OCI-LY1 (cell line): ENCODE results near the gene UNC5B.

Source experiments
- H2AFZ ChIP-seq: fragments of 200-600 bp; sonication (generic), shearing (Covaris generic); 2 replicates; pipeline ENCODE4 v1.6.0; 2014; ENCODE audit warnings: antibody characterized with exemption, mild to moderate bottlenecking, low read length
- H3F3A ChIP-seq: fragments of 200-600 bp; sonication (generic), shearing (Covaris generic); 2 replicates; pipeline ENCODE4 v1.6.0; 2014; ENCODE audit warnings: mild to moderate bottlenecking, antibody characterized with exemption, low read length, moderate library complexity; ENCODE audit not compliant: insufficient read depth
- H3K27ac ChIP-seq: fragments of 200-600 bp; sonication (generic); 2 replicates; pipeline ENCODE4 v1.5.1; 2014; ENCODE audit warnings: low read length, mixed run types, mild to moderate bottlenecking, low read depth; ENCODE audit not compliant: poor library complexity, severe bottlenecking
- H3K27me3 ChIP-seq: fragments of 200-600 bp; sonication (generic); 2 replicates; pipeline ENCODE4 v1.6.0; 2014; ENCODE audit warnings: antibody characterized with exemption, mild to moderate bottlenecking, low read length, moderate library complexity; ENCODE audit not compliant: insufficient read depth
- H3K36me3 ChIP-seq: fragments of 200-600 bp; sonication (generic); 2 replicates; pipeline ENCODE4 v1.6.1; 2014; ENCODE audit warnings: mild to moderate bottlenecking, antibody characterized with exemption, low read length, moderate library complexity, mixed read lengths; ENCODE audit not compliant: insufficient read depth
- H3K4me1 ChIP-seq: fragments of 200-600 bp; sonication (generic); 2 replicates; pipeline ENCODE4 v1.5.1; 2014; ENCODE audit warnings: mild to moderate bottlenecking, low read length, moderate library complexity; ENCODE audit not compliant: insufficient read depth, severe bottlenecking
- H3K4me2 ChIP-seq: fragments of 200-600 bp; sonication (generic), shearing (Covaris generic); 2 replicates; pipeline ENCODE4 v1.6.1; 2014; ENCODE audit warnings: low read length
- H3K4me3 ChIP-seq: fragments of 200-600 bp; sonication (generic); 2 replicates; pipeline ENCODE4 v1.5.1; 2014; ENCODE audit warnings: low read length, low read depth, mild to moderate bottlenecking, mixed read lengths; ENCODE audit not compliant: poor library complexity, severe bottlenecking
- H3K79me2 ChIP-seq: fragments of 200-600 bp; shearing (Covaris generic); 2 replicates; pipeline ENCODE4 v1.6.1; 2016; ENCODE audit warnings: mixed run types, low read length, mixed read lengths; ENCODE audit not compliant: insufficient read depth
- H3K9ac ChIP-seq: fragments of 200-600 bp; sonication (generic), shearing (Covaris generic); 2 replicates; pipeline ENCODE4 v1.6.1; 2014; ENCODE audit warnings: mild to moderate bottlenecking, low read length, mixed read lengths
- H3K9me2 ChIP-seq: fragments of 200-600 bp; sonication (generic), shearing (Covaris generic); 2 replicates; pipeline ENCODE4 v1.6.1; 2014; ENCODE audit warnings: low read depth, mild to moderate bottlenecking, low read length, mixed read lengths
- H3K9me3 ChIP-seq: fragments of 200-600 bp; shearing (Covaris generic); 2 replicates; pipeline ENCODE4 v1.6.1; 2014; ENCODE audit warnings: low read length, mixed read lengths
- H4K20me1 ChIP-seq: fragments of 200-600 bp; sonication (generic), shearing (Covaris generic); 2 replicates; pipeline ENCODE4 v1.6.0; 2016; ENCODE audit warnings: mild to moderate bottlenecking, low read length; ENCODE audit not compliant: insufficient read depth
- EZH2 ChIP-seq: fragments of 200-600 bp; sonication (generic), shearing (Covaris generic); IDR thresholded peaks from 2 replicates; pipeline ENCODE4 v1.8.0; 2017; ENCODE audit warnings: borderline replicate concordance, mixed run types, mild to moderate bottlenecking, antibody characterized with exemption, low read length, moderate library complexity, mixed read lengths
- TF ChIP-seq, protein P1 (sequence below): fragments of 200-600 bp; sonication (generic), shearing (Covaris generic); IDR thresholded peaks from 2 replicates; pipeline ENCODE4 v1.5.1; 2017; ENCODE audit warnings: mild to moderate bottlenecking, antibody characterized with exemption, low read length, moderate library complexity, mixed read lengths

UNC5B gene

DNA sequence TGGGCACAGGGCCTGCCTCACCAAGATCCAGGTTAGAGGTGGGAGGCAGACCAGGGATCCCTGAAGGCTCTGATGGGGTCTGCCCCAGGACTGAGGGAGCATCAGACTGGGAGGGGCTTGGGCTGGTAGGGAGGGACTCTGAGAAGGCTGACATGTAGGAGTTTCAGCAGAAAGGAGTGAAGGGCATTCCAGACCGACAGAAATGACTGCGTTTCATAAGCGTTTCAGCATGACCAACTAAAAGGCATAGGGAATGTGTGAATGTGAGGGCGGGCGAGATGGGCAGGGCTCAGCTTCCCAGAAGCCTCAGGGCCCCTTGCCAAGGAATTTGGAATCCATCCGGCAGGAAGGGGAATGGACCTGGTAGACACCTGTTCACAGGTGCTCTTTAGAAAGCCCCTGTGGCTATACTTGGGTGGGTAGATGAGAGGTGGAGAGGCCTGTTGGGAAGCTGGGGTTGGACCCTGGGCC, 81.8 kb downstream of the UNC5B start:
- Histone ChIP-seq H2AFZ (no peak overlapping the region), H4K20me1 (no peaks in the 10 kb centered on the region), H3K9me2 (no peaks in the 10 kb centered on the region), H3K4me3 (no peak overlapping the region), H3K27ac (no peak overlapping the region), H3K9me3 (no peaks in the 10 kb centered on the region), H3K36me3 (no peaks in the 10 kb centered on the region), H3K79me2 (no peaks in the 10 kb centered on the region), H3K4me2 (no peak overlapping the region), H3K27me3 (no peaks in the 10 kb centered on the region), H3K4me1 (no peaks in the 10 kb centered on the region), H3F3A (no peaks in the 10 kb centered on the region), H3K9ac (no peak overlapping the region)
- TF ChIP-seq EZH2, result no peak
- TF ChIP-seq, protein P1, sequence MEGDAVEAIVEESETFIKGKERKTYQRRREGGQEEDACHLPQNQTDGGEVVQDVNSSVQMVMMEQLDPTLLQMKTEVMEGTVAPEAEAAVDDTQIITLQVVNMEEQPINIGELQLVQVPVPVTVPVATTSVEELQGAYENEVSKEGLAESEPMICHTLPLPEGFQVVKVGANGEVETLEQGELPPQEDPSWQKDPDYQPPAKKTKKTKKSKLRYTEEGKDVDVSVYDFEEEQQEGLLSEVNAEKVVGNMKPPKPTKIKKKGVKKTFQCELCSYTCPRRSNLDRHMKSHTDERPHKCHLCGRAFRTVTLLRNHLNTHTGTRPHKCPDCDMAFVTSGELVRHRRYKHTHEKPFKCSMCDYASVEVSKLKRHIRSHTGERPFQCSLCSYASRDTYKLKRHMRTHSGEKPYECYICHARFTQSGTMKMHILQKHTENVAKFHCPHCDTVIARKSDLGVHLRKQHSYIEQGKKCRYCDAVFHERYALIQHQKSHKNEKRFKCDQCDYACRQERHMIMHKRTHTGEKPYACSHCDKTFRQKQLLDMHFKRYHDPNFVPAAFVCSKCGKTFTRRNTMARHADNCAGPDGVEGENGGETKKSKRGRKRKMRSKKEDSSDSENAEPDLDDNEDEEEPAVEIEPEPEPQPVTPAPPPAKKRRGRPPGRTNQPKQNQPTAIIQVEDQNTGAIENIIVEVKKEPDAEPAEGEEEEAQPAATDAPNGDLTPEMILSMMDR, result no peak

DNA sequence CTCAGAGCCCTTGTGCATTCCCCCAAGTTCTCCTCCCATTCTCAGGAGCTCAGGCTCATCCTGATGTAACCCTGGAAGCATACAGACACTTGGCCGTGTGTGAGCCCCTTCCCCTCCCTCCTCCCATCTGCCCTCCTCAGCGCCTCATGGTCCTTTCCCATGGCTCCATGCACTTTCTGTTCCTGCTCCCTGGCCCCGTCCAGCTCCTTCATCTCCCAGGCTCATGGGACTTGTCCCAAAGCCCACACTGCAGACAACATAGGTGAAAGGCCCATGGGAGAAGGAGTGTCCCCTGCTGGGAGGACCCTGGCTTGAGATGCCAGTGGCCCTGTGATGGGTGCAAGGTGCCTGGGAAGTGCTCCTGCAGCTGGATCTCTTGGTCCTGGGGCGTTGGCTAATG, 82.5 kb downstream of the UNC5B start:
- H3K9me2 ChIP-seq, result no peaks in the 10 kb centered on the region
- no peak overlapping the region for H3K4me2 ChIP-seq
- no peaks in the 10 kb centered on the region for H3K79me2 ChIP-seq
- no peaks in the 10 kb centered on the region for H3K9me3 ChIP-seq
- TF ChIP-seq, protein P1, result no peak
- no peak overlapping the region for H2AFZ ChIP-seq
- H3K4me3 ChIP-seq, result no peak overlapping the region
- H3K4me1 ChIP-seq, result no peaks in the 10 kb centered on the region
- no peaks in the 10 kb centered on the region for H3K27me3 ChIP-seq
- no peaks in the 10 kb centered on the region for H3K36me3 ChIP-seq
- H3F3A ChIP-seq, result no peaks in the 10 kb centered on the region
- no peak overlapping the region for H3K9ac ChIP-seq
- no peaks in the 10 kb centered on the region for H4K20me1 ChIP-seq
- no peak overlapping the region for H3K27ac ChIP-seq

DNA sequence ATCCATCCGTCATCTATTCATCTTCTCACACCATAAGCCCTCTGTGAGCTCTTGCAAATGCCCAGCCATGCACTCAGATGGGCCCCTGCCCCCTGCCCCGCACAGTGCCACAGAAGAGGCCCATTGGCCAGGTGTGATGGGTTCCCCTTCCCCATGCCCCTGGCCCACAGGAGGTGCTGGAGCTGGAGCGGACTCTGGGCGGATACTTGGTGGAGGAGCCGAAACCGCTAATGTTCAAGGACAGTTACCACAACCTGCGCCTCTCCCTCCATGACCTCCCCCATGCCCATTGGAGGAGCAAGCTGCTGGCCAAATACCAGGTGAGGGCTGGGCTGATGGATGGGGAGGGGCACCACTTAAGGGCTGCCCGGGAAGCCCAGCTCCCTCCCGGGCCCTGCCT, 83.3 kb downstream of the UNC5B start:
- no peaks in the 10 kb centered on the region for H3K9me2 ChIP-seq
- no peak overlapping the region for H3K4me3 ChIP-seq
- no peak overlapping the region for H2AFZ ChIP-seq
- H3K36me3 ChIP-seq, result no peaks in the 10 kb centered on the region
- H3K79me2 ChIP-seq, result no peaks in the 10 kb centered on the region
- H3K27me3 ChIP-seq, result no peaks in the 10 kb centered on the region
- no peak overlapping the region for H3K9ac ChIP-seq
- H3K27ac ChIP-seq, result no peak overlapping the region
- no peaks in the 10 kb centered on the region for H3K9me3 ChIP-seq
- H3K4me1 ChIP-seq, result no peaks in the 10 kb centered on the region
- H3F3A ChIP-seq, result no peaks in the 10 kb centered on the region
- H3K4me2 ChIP-seq, result no peak overlapping the region
- H4K20me1 ChIP-seq, result no peaks in the 10 kb centered on the region
- TF ChIP-seq, protein P1, result no peak
- TF ChIP-seq EZH2, result no peak
